Pancreas (tissue), 10 donors: ENCODE results near the gene PTPN14. TPM values are rescaled to one million over a fixed set of nuclear protein-coding genes. Genes with fewer than 3 reads are reported as not detected.
A peak's percentile ranks its signal among the peaks of the same experiment; 100 is the strongest.

Experiments
- ATAC-seq, 4 donors: fragments of 200-7000 bp; cut with Tn5 transposase; one replicate each; pipeline versions ENCODE4 v1.8.0 to v1.9.1; 2020; ENCODE audit warnings: mild to moderate bottlenecking in 4 of 4, moderate library complexity in 4 of 4
- DNase-seq, 6 donors: peaks; one replicate each; pipeline ENCODE4 v3.0.0-alpha.2; 2020
- FAIRE-seq: peaks from 2 replicates; lab custom pipeline; 2012; peaks lifted over from hg19 to GRCh38; lab: Jason Lieb, UNC
- H3K27ac ChIP-seq, 4 donors: fragments of 200-600 bp; sonication (generic); 1 replicate in 3 of 4; 2 replicates in 1 of 4; pipeline versions ENCODE4 v1.5.0 to v1.8.0; 2020
- H3K27me3 ChIP-seq, 4 donors: fragments of 200-600 bp; one replicate each; pipeline ENCODE4 v1.8.0; 2021
- H3K36me3 ChIP-seq, 3 donors: fragments of 200-600 bp; sonication (generic) in 1 of 3; one replicate each; pipeline versions ENCODE4 v1.5.0 to v1.8.0; 2020 to 2021
- H3K4me1 ChIP-seq, 3 donors: fragments of 200-600 bp; one replicate each; pipeline ENCODE4 v1.8.0; 2021
- H3K4me3 ChIP-seq, 4 donors: fragments of 200-600 bp; sonication (generic) in 2 of 4; one replicate each; pipeline versions ENCODE4 v1.5.0 to v1.8.0; 2020 to 2021
- H3K9me3 ChIP-seq, 4 donors: fragments of 200-600 bp; one replicate each; pipeline ENCODE4 v1.8.0; 2021
- whole genome bisulfite sequencing, 2 donors: extraction: QIAGEN DNeasy Blood & Tissue Kit; methylation state at CpG; one replicate each; pipeline ENCODE4 v1.1.7; 2013; 5-methylcytosine and 5-hydroxymethylcytosine counted together
- intact Hi-C, 3 donors: fragments of 100-400 bp; cut with DNase I; formaldehyde crosslinking; loops; one replicate each; pipeline versions ENCODE4 v1.11.1 to v1.14.2; 2022
- polyA plus RNA-seq, 2 donors: library from polyadenylated mRNA; stranded (reverse); fragments of 200-250 nt; gene quantifications; one replicate each; pipeline ENCODE4 v1.2.3, GENCODE V29; 2013
- total RNA-seq, 6 donors: library from RNA; stranded (reverse); fragmentation: NEBNext Ultra II Directional in 4 of 6; extraction: Animal tissue kit (Norgen Biotek cat#: 25700) in 4 of 6; gene quantifications; one replicate each; pipeline versions ENCODE4 v1.2.1 to v1.2.4, GENCODE V29; 2021 to 2023
- TF ChIP-seq, protein P1 (sequence below), 4 donors: fragments of 200-600 bp; sonication (generic) in 3 of 4; IDR thresholded peaks; one replicate each; pipeline versions ENCODE4 v1.5.0 to v1.8.0; 2021; ENCODE audit warnings: antibody characterized with exemption in 4 of 4
- donor health status: healthy with polysubstance abuse.
- donor health status: DM: no; HTN: no; CAD: no; lungs with moderate emphysema.
- donor health status: DM: no; HTN: no; CAD: no.
- donor health status: control.
- donor health status: control.
- donor health status: Bipolar disorder and iron deficiency.
- donor health status: DM: yes; HTN: yes; CAD: no.
- donor health status: DM: no; HTN: no; CAD: no.
- donor health status: DM: no; HTN: no; CAD: no.
- donor health status: DM: yes; HTN: yes; CAD: no.

Gene PTPN14
- total and polyA plus RNA-seq, 8 donors: 1.9 to 17.5 (median 11.5) TPM

DNA sequence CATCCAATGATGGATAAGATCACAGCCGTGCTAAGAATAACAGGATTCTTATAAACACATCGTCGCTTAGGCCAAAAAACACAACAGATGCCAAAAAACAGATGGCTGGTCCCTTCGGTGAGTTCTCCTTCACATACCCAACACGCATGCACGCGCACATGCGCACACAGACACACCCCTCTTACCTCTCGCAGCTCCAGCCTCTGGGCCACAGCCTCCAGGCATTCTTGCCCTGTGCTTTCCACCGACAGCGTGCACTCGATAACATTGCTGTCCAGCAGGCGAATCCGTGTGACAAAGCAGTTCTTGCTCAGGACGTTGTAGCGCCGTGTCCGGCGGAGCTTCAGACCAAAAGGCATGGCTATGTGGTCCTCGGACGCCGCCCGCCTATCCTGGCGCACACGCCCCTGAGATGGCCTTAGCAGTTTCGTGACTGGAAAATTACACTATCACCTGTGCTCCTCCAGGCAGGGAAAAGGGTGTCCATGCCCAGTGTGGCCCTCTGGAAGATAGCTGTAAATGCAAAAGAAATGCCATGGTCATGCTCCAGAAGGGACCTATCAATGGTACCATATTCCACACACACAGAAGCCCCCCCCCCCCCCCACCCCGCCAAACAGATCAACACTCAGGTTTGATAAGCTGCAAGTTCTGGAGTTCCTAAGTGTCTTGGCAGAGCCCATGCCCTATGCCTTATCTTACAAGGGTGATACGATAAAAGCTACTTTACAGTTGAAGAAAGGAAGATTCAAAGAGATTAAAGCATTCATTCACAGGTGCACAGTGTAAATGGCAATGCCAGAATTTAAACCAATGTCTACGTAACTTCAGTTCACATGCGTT is 86.7 kb downstream of the PTPN14 start:
- 92 to 94% methylated on average over 30 of the region's 30 CpGs for WGBS, 2 donors
- FAIRE-seq: no peak

GRCh38 chr1:214463596-214463995 is 87.8 kb downstream of the PTPN14 start:
- Histone ChIP-seq H3K9me3 (no peaks in the 10 kb centered on the region), H3K4me1 (peaks cover 0 to 7% (median 0%) of the 10 kb centered on the region in 3 donors), H3K4me3 (no peak overlapping the region), H3K27ac (no peak overlapping the region), H3K27me3 (no peaks in the 10 kb centered on the region), H3K36me3 (no peaks in the 10 kb centered on the region)
- TF ChIP-seq, protein P1, sequence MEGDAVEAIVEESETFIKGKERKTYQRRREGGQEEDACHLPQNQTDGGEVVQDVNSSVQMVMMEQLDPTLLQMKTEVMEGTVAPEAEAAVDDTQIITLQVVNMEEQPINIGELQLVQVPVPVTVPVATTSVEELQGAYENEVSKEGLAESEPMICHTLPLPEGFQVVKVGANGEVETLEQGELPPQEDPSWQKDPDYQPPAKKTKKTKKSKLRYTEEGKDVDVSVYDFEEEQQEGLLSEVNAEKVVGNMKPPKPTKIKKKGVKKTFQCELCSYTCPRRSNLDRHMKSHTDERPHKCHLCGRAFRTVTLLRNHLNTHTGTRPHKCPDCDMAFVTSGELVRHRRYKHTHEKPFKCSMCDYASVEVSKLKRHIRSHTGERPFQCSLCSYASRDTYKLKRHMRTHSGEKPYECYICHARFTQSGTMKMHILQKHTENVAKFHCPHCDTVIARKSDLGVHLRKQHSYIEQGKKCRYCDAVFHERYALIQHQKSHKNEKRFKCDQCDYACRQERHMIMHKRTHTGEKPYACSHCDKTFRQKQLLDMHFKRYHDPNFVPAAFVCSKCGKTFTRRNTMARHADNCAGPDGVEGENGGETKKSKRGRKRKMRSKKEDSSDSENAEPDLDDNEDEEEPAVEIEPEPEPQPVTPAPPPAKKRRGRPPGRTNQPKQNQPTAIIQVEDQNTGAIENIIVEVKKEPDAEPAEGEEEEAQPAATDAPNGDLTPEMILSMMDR (IDR thresholded peaks at IDR 0.05): no peak
- 65 to 75% methylated on average over 2 of the region's 2 CpGs for WGBS, 2 donors
- FAIRE-seq (no peak), ATAC-seq (no peak), DNase-seq (no peak)
- intact Hi-C loops: no loop called here

More for the DNA sequence above, 86.7 kb downstream of the PTPN14 start:
- DNase-seq: peak in 1 of 6 donors; percentile 45
- Histone ChIP-seq H3K27me3 (no peaks in the 10 kb centered on the region), H3K4me3 (no peak overlapping the region), H3K36me3 (no peaks in the 10 kb centered on the region), H3K9me3 (no peaks in the 10 kb centered on the region), H3K4me1 (peaks cover 0 to 7% (median 0%) of the 10 kb centered on the region in 3 donors), H3K27ac (no peak overlapping the region)
- TF ChIP-seq, protein P1 (IDR thresholded peaks at IDR 0.05): no peak
- intact Hi-C loops: no loop called here
- no peak for ATAC-seq

- ATAC-seq (no peak), DNase-seq (no peak), FAIRE-seq (no peak)
- intact Hi-C loops: no loop called here
- Histone ChIP-seq H3K36me3 (no peaks in the 10 kb centered on the region), H3K9me3 (no peaks in the 10 kb centered on the region), H3K4me1 (peaks cover 0 to 7% (median 0%) of the 10 kb centered on the region in 3 donors), H3K4me3 (no peak overlapping the region), H3K27me3 (no peaks in the 10 kb centered on the region), H3K27ac (no peak overlapping the region)
- 93 to 98% methylated on average over 2 of the region's 2 CpGs for WGBS, 2 donors
- TF ChIP-seq, protein P1 (IDR thresholded peaks at IDR 0.05): no peak
These were observed 88.5 kb downstream of the PTPN14 start for GRCh38 chr1:214462882-214463281.

- Histone ChIP-seq H3K9me3 (no peaks in the 10 kb centered on the region), H3K27me3 (no peaks in the 10 kb centered on the region), H3K27ac (no peak overlapping the region), H3K36me3 (no peaks in the 10 kb centered on the region), H3K4me1 (peaks cover 0 to under 1% (median 0%) of the 10 kb centered on the region in 3 donors), H3K4me3 (no peak overlapping the region)
- intact Hi-C loops: no loop called here
- TF ChIP-seq, protein P1 (IDR thresholded peaks at IDR 0.05): no peak
- FAIRE-seq (no peak), ATAC-seq (no peak), DNase-seq (no peak)
- WGBS, 2 donors: 96% methylated on average over 4 of the region's 4 CpGs
These were observed 90.1 kb downstream of the PTPN14 start for GRCh38 chr1:214461305-214461704.
